Mammary epithelial cell (primary cell): ENCODE results near the gene AIG1.
"Not testable (repeated sequence)": the region's sequence is repeated elsewhere in the genome, so short reads cannot be mapped to it uniquely, and the experiment has no call there.

Source experiments
- CTCF ChIP-seq, 2 donors: IDR thresholded peaks in 1 of 2; conservative IDR thresholded peaks in 1 of 2; 2 replicates each; pipeline ENCODE4 v1.5.1; 2011 to 2012; ENCODE audit warnings: inconsistent platforms in 2 of 2, low read length in 2 of 2, mild to moderate bottlenecking in 2 of 2, control low read depth in 1 of 2, low read depth in 1 of 2; ENCODE audit not compliant: insufficient read depth in 1 of 2; ENCODE audit errors: extremely low read depth in 1 of 2
- EZH2 ChIP-seq: IDR thresholded peaks from 2 replicates; pipeline ENCODE4 v1.6.1; 2012; ENCODE audit warnings: low read length, inconsistent platforms, borderline replicate concordance

GRCh38 chr6:143307760-143308159, 247.1 kb downstream of the AIG1 start:
- not testable (repeated sequence) for TF ChIP-seq CTCF (conservative IDR thresholded peaks at IDR 0.05 in 1 of 2, IDR thresholded peaks at IDR 0.05 in 1 of 2; ENCODE audit: extremely low read depth in 1 of 2, insufficient read depth in 1 of 2, low read depth in 1 of 2, low read length in 2 of 2); EZH2
